Measurements from ENCODE around the gene CNKSR3.

Gene CNKSR3

GRCh38 chr6:154529957-154530356 lies 19.5 kb upstream of the CNKSR3 start:
- H3K4me3 ChIP-seq (ENCODE audit: low read depth, low read length): no peak overlapping the region
- TF ChIP-seq CTCF (IDR thresholded peaks at IDR 0.05; ENCODE audit: control insufficient read depth, extremely low read depth, insufficient read depth): no peak
- DNase-seq (ENCODE audit: low read depth): no peak

- no peak for DNase-seq (ENCODE audit: low read depth)
- no peak for TF ChIP-seq CTCF (IDR thresholded peaks at IDR 0.05; ENCODE audit: control insufficient read depth, extremely low read depth, insufficient read depth)
- H3K4me3 ChIP-seq (ENCODE audit: low read depth, low read length): no peak overlapping the region
Measured at GRCh38 chr6:154528310-154528915, 17.9 kb upstream of the CNKSR3 start.

GRCh38 chr6:154526996-154527395 lies 16.5 kb upstream of the CNKSR3 start:
- no peak for TF ChIP-seq CTCF (IDR thresholded peaks at IDR 0.05; ENCODE audit: control insufficient read depth, extremely low read depth, insufficient read depth)
- H3K4me3 ChIP-seq (ENCODE audit: low read depth, low read length): no peak overlapping the region
- no peak for DNase-seq (ENCODE audit: low read depth)

- H3K4me3 ChIP-seq (ENCODE audit: low read depth, low read length): no peak overlapping the region
- peak; percentile 18 for DNase-seq (ENCODE audit: low read depth)
- TF ChIP-seq CTCF (IDR thresholded peaks at IDR 0.05; ENCODE audit: control insufficient read depth, extremely low read depth, insufficient read depth): no peak
Measured at GRCh38 chr6:154522576-154522975, 12.1 kb upstream of the CNKSR3 start.

- H3K4me3 ChIP-seq (ENCODE audit: low read depth, low read length): no peak overlapping the region
- no peak for DNase-seq (ENCODE audit: low read depth)
- TF ChIP-seq CTCF (IDR thresholded peaks at IDR 0.05; ENCODE audit: control insufficient read depth, extremely low read depth, insufficient read depth): no peak
Measured at GRCh38 chr6:154521412-154521811, 10.9 kb upstream of the CNKSR3 start.

- TF ChIP-seq CTCF (IDR thresholded peaks at IDR 0.05; ENCODE audit: control insufficient read depth, extremely low read depth, insufficient read depth): no peak
- H3K4me3 ChIP-seq (ENCODE audit: low read depth, low read length): no peak overlapping the region
- no peak for DNase-seq (ENCODE audit: low read depth)
Measured at GRCh38 chr6:154520280-154520679, 9.8 kb upstream of the CNKSR3 start.

GRCh38 chr6:154518396-154518795 lies 7.9 kb upstream of the CNKSR3 start:
- DNase-seq (ENCODE audit: low read depth): no peak
- TF ChIP-seq CTCF (IDR thresholded peaks at IDR 0.05; ENCODE audit: control insufficient read depth, extremely low read depth, insufficient read depth): no peak
- H3K4me3 ChIP-seq (ENCODE audit: low read depth, low read length): no peak overlapping the region

Measured in LNCaP clone FGC (cell line).